B cell (primary cell): ENCODE measurements around the gene SLC23A2.

ENCODE experiments used
- CTCF ChIP-seq: fragments of 200-600 bp; IDR thresholded peaks from one replicate; pipeline ENCODE4 v1.8.0; 2022; ENCODE audit warnings: antibody characterized with exemption, mild to moderate bottlenecking
- EZH2 ChIP-seq: IDR thresholded peaks from 2 replicates; pipeline ENCODE4 v1.6.1; 2012; ENCODE audit warnings: borderline replicate concordance, low read depth, mild to moderate bottlenecking, moderate library complexity, low read length; ENCODE audit not compliant: insufficient read depth, poor library complexity, severe bottlenecking

GRCh38 chr20:5008759-5009158 is 7.4 kb upstream of the SLC23A2 start:
- TF ChIP-seq CTCF, result no peak
- TF ChIP-seq EZH2, result no peak
